Activated naive CD4-positive, alpha-beta T cell treated with anti-CD3 and anti-CD28 coated beads, Interleukin-2, amount 10 ng/mL, durations not matched to agents 7 days and 5 days (primary cell): ENCODE results near the gene AFG1L.

Experiments
- CTCF ChIA-PET: fragments of 350-600 bp; sonication (Branson Sonifier 250); formaldehyde crosslinking; loops from one replicate; lab custom pipeline; 2021; ENCODE audit warnings: antibody characterized with exemption; lab: Charles Lee
- DNase-seq: peaks from one replicate; pipeline ENCODE4 v3.0.0-alpha.2; 2020
- H3K27ac Mint-ChIP-seq: one replicate; pipeline ENCODE4 v1.8.0; 2021; ENCODE audit warnings: mild to moderate bottlenecking, moderate library complexity, mixed read lengths
- H3K27me3 Mint-ChIP-seq: one replicate; pipeline ENCODE4 v1.8.0; 2021; ENCODE audit warnings: mild to moderate bottlenecking, mixed read lengths
- H3K36me3 Mint-ChIP-seq: one replicate; pipeline ENCODE4 v1.8.0; 2021; ENCODE audit warnings: mixed read lengths
- H3K4me1 Mint-ChIP-seq: one replicate; pipeline ENCODE4 v1.8.0; 2021; ENCODE audit warnings: mixed read lengths
- H3K4me3 Mint-ChIP-seq: one replicate; pipeline ENCODE4 v1.8.0; 2021; ENCODE audit warnings: mild to moderate bottlenecking, moderate library complexity, mixed read lengths
- H3K9me3 Mint-ChIP-seq: one replicate; pipeline ENCODE4 v1.8.0; 2021; ENCODE audit warnings: mixed read lengths

The AFG1L gene

GRCh38 chr6:108452711-108453195 is 157.9 kb downstream of the AFG1L start:
- no peak for DNase-seq
- CTCF ChIA-PET, result interaction anchor here (0.8 kb wide), 1 partner anchor 192 kb away, joined by 4 read pairs; the partner anchor contains the start of gene SNX3
- H3K27ac Mint-ChIP-seq, result no peak overlapping the region
- no peaks in the 10 kb centered on the region for H3K36me3 Mint-ChIP-seq
- H3K4me3 Mint-ChIP-seq, result no peak overlapping the region
- peaks cover 6% of the 10 kb centered on the region for H3K4me1 Mint-ChIP-seq
- no peaks in the 10 kb centered on the region for H3K9me3 Mint-ChIP-seq
- peaks cover 13% of the 10 kb centered on the region for H3K27me3 Mint-ChIP-seq

- CTCF ChIA-PET, result interaction anchor here (0.8 kb wide), 1 partner anchor 193 kb away, joined by 4 read pairs; the partner anchor contains the start of gene SNX3
- Mint-ChIP-seq H3K27ac (no peak overlapping the region), H3K4me3 (no peak overlapping the region), H3K27me3 (peaks cover 13% of the 10 kb centered on the region), H3K9me3 (no peaks in the 10 kb centered on the region), H3K36me3 (no peaks in the 10 kb centered on the region), H3K4me1 (peaks cover 6% of the 10 kb centered on the region)
- no peak for DNase-seq
These were observed 158.8 kb downstream of the AFG1L start for GRCh38 chr6:108453601-108454185.

GRCh38 chr6:108454356-108454755 is 159.5 kb downstream of the AFG1L start:
- peaks cover 12% of the 10 kb centered on the region for H3K27me3 Mint-ChIP-seq
- CTCF ChIA-PET, result no interaction called here

GRCh38 chr6:108455688-108456087 is 160.8 kb downstream of the AFG1L start:
- H3K9me3 Mint-ChIP-seq, result no peaks in the 10 kb centered on the region
- H3K27ac Mint-ChIP-seq, result no peak overlapping the region
- H3K27me3 Mint-ChIP-seq, result peaks cover 12% of the 10 kb centered on the region
- CTCF ChIA-PET, result no interaction called here
- H3K4me1 Mint-ChIP-seq, result peaks cover 6% of the 10 kb centered on the region
- H3K36me3 Mint-ChIP-seq, result no peaks in the 10 kb centered on the region
- DNase-seq, result no peak
- no peak overlapping the region for H3K4me3 Mint-ChIP-seq

More at GRCh38 chr6:108454356-108454755, 159.5 kb downstream of the AFG1L start:
- no peaks in the 10 kb centered on the region for H3K9me3 Mint-ChIP-seq
- H3K4me1 Mint-ChIP-seq, result peaks cover 6% of the 10 kb centered on the region
- DNase-seq, result no peak
- H3K4me3 Mint-ChIP-seq, result no peak overlapping the region
- H3K27ac Mint-ChIP-seq, result no peak overlapping the region
- no peaks in the 10 kb centered on the region for H3K36me3 Mint-ChIP-seq

DNA sequence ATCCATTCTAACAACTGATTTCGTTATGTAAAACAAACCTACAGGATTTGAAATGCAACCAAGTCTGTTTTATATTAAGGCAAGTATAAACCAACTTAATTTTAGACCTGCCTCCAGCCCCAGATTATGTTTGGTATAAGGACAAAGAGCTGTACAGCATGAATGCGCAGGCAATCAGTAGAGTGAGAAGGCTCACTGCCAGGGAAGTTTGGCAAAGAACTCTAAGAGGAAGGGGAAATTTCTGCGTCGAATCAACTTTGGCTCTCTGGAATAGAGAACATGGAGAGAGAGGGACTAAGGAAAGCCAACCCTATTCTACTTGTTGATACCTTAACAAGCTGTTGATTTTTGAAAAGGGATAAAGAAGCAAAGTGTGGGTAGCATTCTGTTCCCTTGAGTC is 168.9 kb downstream of the AFG1L start:
- Mint-ChIP-seq H3K27ac (no peak overlapping the region), H3K27me3 (peaks cover 11% of the 10 kb centered on the region), H3K9me3 (no peaks in the 10 kb centered on the region), H3K4me1 (no peaks in the 10 kb centered on the region), H3K4me3 (no peak overlapping the region), H3K36me3 (no peaks in the 10 kb centered on the region)
- DNase-seq, result no peak
- CTCF ChIA-PET, result no interaction called here

DNA sequence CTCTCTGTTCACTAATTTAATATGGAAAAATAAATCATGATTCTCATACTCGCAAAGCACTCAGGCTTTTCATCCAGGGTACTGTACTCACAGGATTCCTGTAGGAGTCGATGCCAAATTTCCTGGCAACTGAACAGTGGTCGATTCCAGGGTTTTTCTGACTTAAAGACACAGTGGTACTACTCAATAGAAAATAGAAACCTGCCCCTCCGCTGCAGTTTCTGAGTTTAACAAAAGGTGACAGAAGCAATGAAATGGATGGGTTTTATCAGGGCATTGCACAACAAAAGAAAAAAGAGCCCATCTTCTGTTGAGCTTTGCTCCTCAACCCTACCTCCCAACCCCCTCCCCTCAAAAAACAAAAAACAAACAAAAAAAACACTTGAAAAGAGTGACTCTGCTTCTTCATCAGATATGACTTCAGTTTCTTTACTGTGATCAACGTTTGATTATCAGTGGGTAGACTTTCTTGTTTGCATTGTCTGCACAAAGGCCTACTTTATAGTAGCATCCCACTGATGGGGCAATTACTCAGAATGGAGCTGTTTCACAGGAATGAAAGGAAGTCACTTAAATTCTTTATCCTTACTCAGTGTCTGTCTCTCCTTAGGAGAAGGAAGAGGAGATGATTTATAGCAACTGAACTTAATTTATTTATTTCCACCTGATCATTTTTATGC is 169.7 kb downstream of the AFG1L start:
- no peaks in the 10 kb centered on the region for H3K4me1 Mint-ChIP-seq
- H3K9me3 Mint-ChIP-seq, result no peaks in the 10 kb centered on the region
- H3K4me3 Mint-ChIP-seq, result no peak overlapping the region
- no peaks in the 10 kb centered on the region for H3K36me3 Mint-ChIP-seq
- H3K27ac Mint-ChIP-seq, result no peak overlapping the region
- peaks cover 19% of the 10 kb centered on the region for H3K27me3 Mint-ChIP-seq
- DNase-seq, result no peak
- CTCF ChIA-PET, result no interaction called here

DNA sequence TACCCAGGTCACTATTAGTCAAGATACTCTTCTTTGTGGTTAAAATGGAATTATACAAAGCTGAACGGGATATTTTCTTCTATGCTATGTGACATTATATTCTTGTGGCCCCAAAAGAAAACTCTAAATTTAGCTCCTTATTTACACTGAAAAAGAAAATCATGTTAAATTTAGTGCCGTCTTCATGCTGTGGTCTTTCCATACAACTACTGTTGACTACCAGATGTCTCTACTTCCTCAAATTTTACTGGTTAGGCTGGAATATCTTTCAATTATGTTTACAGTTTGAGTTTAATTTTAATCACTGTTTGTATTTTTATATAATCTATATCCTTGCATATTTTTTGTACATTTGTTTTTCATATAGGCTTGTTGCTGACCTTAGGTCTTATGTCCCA is 170.2 kb downstream of the AFG1L start:
- Mint-ChIP-seq H3K4me3 (no peak overlapping the region), H3K27me3 (peaks cover 24% of the 10 kb centered on the region), H3K9me3 (no peaks in the 10 kb centered on the region), H3K4me1 (no peaks in the 10 kb centered on the region), H3K36me3 (no peaks in the 10 kb centered on the region), H3K27ac (no peak overlapping the region)
- DNase-seq, result no peak
- CTCF ChIA-PET, result no interaction called here

- Mint-ChIP-seq H3K9me3 (no peaks in the 10 kb centered on the region), H3K27me3 (peaks cover 24% of the 10 kb centered on the region), H3K27ac (no peak overlapping the region), H3K36me3 (no peaks in the 10 kb centered on the region), H3K4me1 (no peaks in the 10 kb centered on the region), H3K4me3 (no peak overlapping the region)
- CTCF ChIA-PET, result no interaction called here
- DNase-seq, result no peak
These were observed 173.5 kb downstream of the AFG1L start for GRCh38 chr6:108468346-108468745.

DNA sequence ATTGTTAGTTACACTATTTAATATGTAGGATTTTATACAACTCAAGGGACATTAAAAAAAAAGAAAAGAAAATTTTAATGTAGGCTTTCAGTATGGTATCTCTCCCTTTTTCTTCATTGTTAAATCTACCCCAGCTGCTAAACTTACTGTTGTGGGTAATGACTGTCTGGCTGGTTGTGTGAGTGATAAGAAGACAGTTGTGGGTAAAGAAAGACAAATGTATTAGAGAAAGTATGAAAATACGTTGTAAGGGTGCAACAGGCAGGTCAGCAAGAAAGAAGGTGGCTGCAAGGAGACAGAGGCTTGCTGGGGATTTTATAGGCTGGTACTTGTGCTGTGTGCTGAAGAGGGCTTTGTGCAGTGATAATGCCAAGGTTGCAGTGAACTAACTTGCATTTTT is 174.5 kb downstream of the AFG1L start:
- H3K27me3 Mint-ChIP-seq, result peaks cover 23% of the 10 kb centered on the region
- no peaks in the 10 kb centered on the region for H3K9me3 Mint-ChIP-seq
- H3K4me3 Mint-ChIP-seq, result no peak overlapping the region
- DNase-seq, result no peak
- no peak overlapping the region for H3K27ac Mint-ChIP-seq
- no peaks in the 10 kb centered on the region for H3K4me1 Mint-ChIP-seq
- CTCF ChIA-PET, result no interaction called here
- no peaks in the 10 kb centered on the region for H3K36me3 Mint-ChIP-seq

- CTCF ChIA-PET, result no interaction called here
- no peak for DNase-seq
- H3K36me3 Mint-ChIP-seq, result no peaks in the 10 kb centered on the region
- no peaks in the 10 kb centered on the region for H3K9me3 Mint-ChIP-seq
- H3K27me3 Mint-ChIP-seq, result peaks cover 23% of the 10 kb centered on the region
- no peak overlapping the region for H3K27ac Mint-ChIP-seq
- no peak overlapping the region for H3K4me3 Mint-ChIP-seq
- H3K4me1 Mint-ChIP-seq, result no peaks in the 10 kb centered on the region
These were observed 178.3 kb downstream of the AFG1L start for GRCh38 chr6:108473197-108473596.

GRCh38 chr6:108476376-108476775 is 181.5 kb downstream of the AFG1L start:
- Mint-ChIP-seq H3K9me3 (no peaks in the 10 kb centered on the region), H3K36me3 (no peaks in the 10 kb centered on the region), H3K27me3 (peaks cover 2% of the 10 kb centered on the region), H3K4me1 (no peaks in the 10 kb centered on the region), H3K27ac (no peak overlapping the region), H3K4me3 (no peak overlapping the region)
- CTCF ChIA-PET, result no interaction called here
- DNase-seq, result no peak

- no peaks in the 10 kb centered on the region for H3K27me3 Mint-ChIP-seq
- H3K36me3 Mint-ChIP-seq, result peaks cover 1% of the 10 kb centered on the region
- DNase-seq, result no peak
- H3K9me3 Mint-ChIP-seq, result no peaks in the 10 kb centered on the region
- no peak overlapping the region for H3K4me3 Mint-ChIP-seq
- CTCF ChIA-PET, result no interaction called here
- H3K27ac Mint-ChIP-seq, result no peak overlapping the region
- no peaks in the 10 kb centered on the region for H3K4me1 Mint-ChIP-seq
These were observed 182.1 kb downstream of the AFG1L start for GRCh38 chr6:108476847-108477430.

GRCh38 chr6:108482559-108482958 is 187.7 kb downstream of the AFG1L start:
- Mint-ChIP-seq H3K27ac (no peak overlapping the region), H3K9me3 (peaks cover 2% of the 10 kb centered on the region), H3K27me3 (no peaks in the 10 kb centered on the region), H3K4me1 (no peaks in the 10 kb centered on the region), H3K4me3 (no peak overlapping the region), H3K36me3 (peaks cover 1% of the 10 kb centered on the region)
- CTCF ChIA-PET, result interaction anchor here (2.6 kb wide), 1 partner anchor 10 kb away, joined by 7 read pairs; no protein-coding TSS in a partner anchor
- DNase-seq, result no peak

- no peak for DNase-seq
- CTCF ChIA-PET, result interaction anchor here (2.6 kb wide), 1 partner anchor 8 kb away, joined by 7 read pairs; no protein-coding TSS in a partner anchor
- Mint-ChIP-seq H3K4me1 (no peaks in the 10 kb centered on the region), H3K9me3 (peaks cover 2% of the 10 kb centered on the region), H3K27me3 (no peaks in the 10 kb centered on the region), H3K4me3 (no peak overlapping the region), H3K27ac (no peak overlapping the region), H3K36me3 (peaks cover 1% of the 10 kb centered on the region)
These were observed 189.2 kb downstream of the AFG1L start for GRCh38 chr6:108484016-108484415.

- no peaks in the 10 kb centered on the region for H3K36me3 Mint-ChIP-seq
- H3K4me1 Mint-ChIP-seq, result no peaks in the 10 kb centered on the region
- H3K9me3 Mint-ChIP-seq, result no peaks in the 10 kb centered on the region
- DNase-seq, result no peak
- H3K4me3 Mint-ChIP-seq, result no peak overlapping the region
- CTCF ChIA-PET, result no interaction called here
- peaks cover 6% of the 10 kb centered on the region for H3K27me3 Mint-ChIP-seq
- no peak overlapping the region for H3K27ac Mint-ChIP-seq
These were observed 194.8 kb downstream of the AFG1L start for GRCh38 chr6:108489699-108490098.
